T-cell (primary cell): ENCODE measurements around the gene PARP12. TPM values are rescaled to one million over a fixed set of nuclear protein-coding genes. Genes with fewer than 3 reads are reported as not detected.
A peak's percentile ranks its signal among the peaks of the same experiment; 100 is the strongest.
"Not testable (repeated sequence)": the region's sequence is repeated elsewhere in the genome, so short reads cannot be mapped to it uniquely, and the experiment has no call there.

Experiments
- ATAC-seq, 4 experiments: fragments of 200-7000 bp in 3 of 4; fragments of 150-1000 bp in 1 of 4; cut with Tn5 transposase; replicated peaks in 1 of 4; 1 replicate in 3 of 4; 2 replicates in 1 of 4; pipeline ENCODE4 v1.10.0; 2021; ENCODE audit warnings: moderate library complexity in 3 of 4, mild to moderate bottlenecking in 2 of 4, moderate number of reproducible peaks in 1 of 4
- CTCF ChIA-PET, 2 donors: fragments of 300-600 bp; sonication (Branson Sonifier 250); formaldehyde crosslinking; loops; one replicate each; lab custom pipeline; 2022; ENCODE audit warnings: antibody characterized with exemption in 2 of 2; lab: Charles Lee
- POLR2A ChIA-PET, 2 donors: fragments of 300-600 bp; sonication (Branson Sonifier 250); formaldehyde crosslinking; loops; one replicate each; lab custom pipeline; 2022; ENCODE audit warnings: antibody characterized with exemption in 2 of 2; lab: Charles Lee
- DNase-seq, 35 experiments: peaks; one replicate each; pipeline versions ENCODE4 v3.0.0 to v3.0.0-alpha.2; 2013 to 2023
- H3K27ac ChIP-seq: one replicate; pipeline ENCODE4 v1.5.1; 2013; ENCODE audit warnings: low read length
- H3K27me3 ChIP-seq, 2 experiments: replicated peaks in 1 of 2; 1 replicate in 1 of 2; 2 replicates in 1 of 2; pipeline versions ENCODE4 v1.6.1 to v1.7.0; 2013; ENCODE audit warnings: low read length in 1 of 2, mixed read lengths in 1 of 2; ENCODE audit not compliant: control insufficient read depth in 2 of 2, insufficient read depth in 2 of 2; ENCODE audit errors: extremely low read depth in 1 of 2
- H3K36me3 ChIP-seq, 2 donors: 1 replicate in 1 of 2; 2 replicates in 1 of 2; pipeline versions ENCODE4 v1.6.1 to v1.7.0; 2013; ENCODE audit warnings: low read length in 1 of 2; ENCODE audit not compliant: control insufficient read depth in 2 of 2, insufficient read depth in 1 of 2; ENCODE audit errors: extremely low read depth in 1 of 2
- H3K4me1 ChIP-seq, 2 experiments: 1 replicate in 1 of 2; 2 replicates in 1 of 2; pipeline versions ENCODE4 v1.6.1 to v1.7.0; 2013; ENCODE audit warnings: low read length in 2 of 2, mixed read lengths in 1 of 2; ENCODE audit not compliant: insufficient read depth in 2 of 2, control insufficient read depth in 1 of 2; ENCODE audit errors: extremely low read depth in 1 of 2
- H3K4me3 ChIP-seq, 2 donors: 1 replicate in 1 of 2; 2 replicates in 1 of 2; pipeline versions ENCODE4 v1.5.1 to v1.7.0; 2013; ENCODE audit warnings: mild to moderate bottlenecking in 2 of 2, low read length in 1 of 2, moderate library complexity in 1 of 2; ENCODE audit not compliant: control insufficient read depth in 1 of 2; ENCODE audit errors: extremely low read depth in 1 of 2
- H3K9me3 ChIP-seq: 2 replicates; pipeline ENCODE4 v1.7.0; 2013
- H3K27ac Mint-ChIP-seq, 2 donors: one replicate each; pipeline ENCODE4 v1.8.0; 2020 to 2021; ENCODE audit warnings: mild to moderate bottlenecking in 2 of 2, mixed read lengths in 2 of 2
- H3K27me3 Mint-ChIP-seq, 2 donors: one replicate each; pipeline ENCODE4 v1.8.0; 2021 to 2022; ENCODE audit warnings: mixed read lengths in 2 of 2
- H3K36me3 Mint-ChIP-seq: one replicate; pipeline ENCODE4 v1.8.0; 2021; ENCODE audit warnings: mixed read lengths
- H3K4me1 Mint-ChIP-seq, 3 donors: one replicate each; pipeline ENCODE4 v1.8.0; 2020 to 2022; ENCODE audit warnings: mixed read lengths in 3 of 3, mild to moderate bottlenecking in 1 of 3
- H3K4me3 Mint-ChIP-seq, 3 donors: one replicate each; pipeline ENCODE4 v1.8.0; 2020 to 2022; ENCODE audit warnings: mild to moderate bottlenecking in 3 of 3, mixed read lengths in 3 of 3, moderate library complexity in 3 of 3
- H3K9me3 Mint-ChIP-seq, 3 donors: one replicate each; pipeline ENCODE4 v1.8.0; 2020 to 2022; ENCODE audit warnings: mixed read lengths in 3 of 3
- WGBS: methylation state at CpG from one replicate; pipeline ENCODE4 v1.1.5; 2013; ENCODE audit warnings: missing lambda C conversion rate; ENCODE audit not compliant: insufficient coverage; 5-methylcytosine and 5-hydroxymethylcytosine counted together
- total RNA-seq, 35 experiments: library from RNA in 6 of 35; stranded (reverse) in 6 of 35; fragments of 120-200 nt in 1 of 35; gene quantifications; one replicate each; pipeline versions ENCODE4 v1.2.1 to v1.2.4 and lab custom pipeline; 2013 to 2026

The PARP12 gene, protein sequence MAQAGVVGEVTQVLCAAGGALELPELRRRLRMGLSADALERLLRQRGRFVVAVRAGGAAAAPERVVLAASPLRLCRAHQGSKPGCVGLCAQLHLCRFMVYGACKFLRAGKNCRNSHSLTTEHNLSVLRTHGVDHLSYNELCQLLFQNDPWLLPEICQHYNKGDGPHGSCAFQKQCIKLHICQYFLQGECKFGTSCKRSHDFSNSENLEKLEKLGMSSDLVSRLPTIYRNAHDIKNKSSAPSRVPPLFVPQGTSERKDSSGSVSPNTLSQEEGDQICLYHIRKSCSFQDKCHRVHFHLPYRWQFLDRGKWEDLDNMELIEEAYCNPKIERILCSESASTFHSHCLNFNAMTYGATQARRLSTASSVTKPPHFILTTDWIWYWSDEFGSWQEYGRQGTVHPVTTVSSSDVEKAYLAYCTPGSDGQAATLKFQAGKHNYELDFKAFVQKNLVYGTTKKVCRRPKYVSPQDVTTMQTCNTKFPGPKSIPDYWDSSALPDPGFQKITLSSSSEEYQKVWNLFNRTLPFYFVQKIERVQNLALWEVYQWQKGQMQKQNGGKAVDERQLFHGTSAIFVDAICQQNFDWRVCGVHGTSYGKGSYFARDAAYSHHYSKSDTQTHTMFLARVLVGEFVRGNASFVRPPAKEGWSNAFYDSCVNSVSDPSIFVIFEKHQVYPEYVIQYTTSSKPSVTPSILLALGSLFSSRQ
- 100 to 1,000 TPM; 104 to 129 (median 108) TPM for total RNA-seq
- total RNA-seq (2013) = 82.5 TPM
- total RNA-seq (lab: John Stamatoyannopoulos, UW) = 16.6 to 434 (median 115) reads per million in 29 experiments

- Histone ChIP-seq H3K4me1 (peaks cover 27 to 47% of the 10 kb centered on the region in 2 experiments), H3K4me3 (peak within 1 kb of the TSS; percentile 73 to 87), H3K27me3 (no peaks in the 10 kb centered on the region), H3K9me3 (peaks cover 7% of the 10 kb centered on the region), H3K27ac (peak within 1 kb of the TSS; percentile 84), H3K36me3 (peaks cover 0 to under 1% of the 10 kb centered on the region in 2 donors)
- POLR2A ChIA-PET = interaction anchor here in 1 of 2 donors (0.6 to 0.7 kb wide), 2 partner anchors 29 to 113 kb away, joined by 3 to 8 read pairs; no protein-coding TSS in a partner anchor
- under 1% methylated on average over 106 of the region's 106 CpGs for WGBS
- H3K27me3 Mint-ChIP-seq = no peaks in the 10 kb centered on the region
- CTCF ChIA-PET = no interaction called here
- peaks cover 10 to 21% (median 14%) of the 10 kb centered on the region in 3 donors for H3K9me3 Mint-ChIP-seq
- peak within 1 kb of the TSS; percentile 91 to 92 for H3K27ac Mint-ChIP-seq
- peak; percentile 67 to 93 (median 82) for DNase-seq
- H3K4me1 Mint-ChIP-seq = peaks cover 45 to 49% (median 47%) of the 10 kb centered on the region in 3 donors
- ATAC-seq = peak; percentile 84 to 88 (median 86)
- peak within 1 kb of the TSS; percentile 87 to 93 (median 91) for H3K4me3 Mint-ChIP-seq
- peaks cover 11% of the 10 kb centered on the region for H3K36me3 Mint-ChIP-seq
Measured at GRCh38 chr7:140062528-140063299, at the start of gene PARP12. PARP12 (minus strand) TSS chr7:140062951; CDS start chr7:140062847, 104 bp downstream.

DNA sequence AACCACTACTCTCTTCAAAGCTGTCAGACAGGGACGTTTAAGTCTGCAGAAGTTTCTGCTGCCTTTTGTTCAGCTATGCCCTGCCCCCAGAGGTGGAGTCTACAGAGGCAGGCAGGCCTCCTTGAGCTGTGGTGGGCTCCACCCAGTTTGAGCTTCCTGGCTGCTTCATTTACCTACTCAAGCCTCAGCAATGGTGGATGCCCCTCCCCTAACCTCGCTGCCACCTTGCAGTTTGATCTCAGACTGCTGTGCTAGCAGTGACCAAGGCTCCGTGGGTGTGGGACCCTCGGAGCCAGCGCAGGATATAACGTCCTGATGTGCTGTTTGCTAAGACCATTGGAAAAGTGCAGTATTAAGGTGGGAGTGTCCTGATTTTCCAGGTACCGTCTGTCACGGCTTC is 46.0 kb upstream of the PARP12 start:
- H3K27me3 ChIP-seq, ATAC-seq, H3K4me3 Mint-ChIP-seq, H3K9me3 Mint-ChIP-seq, CTCF ChIA-PET, H3K27ac Mint-ChIP-seq, H3K27ac ChIP-seq, H3K4me1 ChIP-seq, H3K4me3 ChIP-seq, H3K27me3 Mint-ChIP-seq, H3K9me3 ChIP-seq: not testable (repeated sequence)
- 93% methylated on average over 6 of the region's 8 CpGs for WGBS
- peaks cover 14 to 37% of the 10 kb centered on the region in 2 donors for H3K36me3 ChIP-seq
- DNase-seq = peak in 17 of 35 experiments; percentile 4 to 39 (median 14)
- peaks cover 6 to 38% (median 13%) of the 10 kb centered on the region in 3 donors for H3K4me1 Mint-ChIP-seq
- H3K36me3 Mint-ChIP-seq = peaks cover 71% of the 10 kb centered on the region
- POLR2A ChIA-PET = interaction anchor here in 1 of 2 donors (1.0 kb wide), 1 partner anchor 218 kb away, joined by 4 read pairs; no protein-coding TSS in a partner anchor

DNA sequence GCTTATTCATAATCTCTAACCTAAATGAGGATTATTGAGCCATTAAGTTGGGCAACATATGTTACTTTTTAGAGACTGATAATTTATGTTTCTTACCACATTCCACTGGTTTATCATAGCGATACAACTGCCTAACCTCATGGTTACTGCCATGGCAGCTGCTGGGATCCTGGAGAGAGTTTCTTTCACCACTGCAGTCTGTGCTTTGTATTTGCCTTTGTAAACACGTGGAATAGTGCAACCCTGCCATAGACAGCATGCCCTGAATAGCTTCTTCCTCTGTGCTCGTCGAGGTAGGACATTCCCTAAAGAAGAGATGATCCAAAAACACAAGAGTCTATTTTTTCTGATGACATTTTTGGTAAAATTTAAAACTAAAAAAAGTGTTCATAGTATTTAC is 33.7 kb upstream of the PARP12 start:
- no peaks in the 10 kb centered on the region for H3K27me3 Mint-ChIP-seq
- H3K4me3 Mint-ChIP-seq = no peak overlapping the region
- peaks cover 73% of the 10 kb centered on the region for H3K36me3 Mint-ChIP-seq
- CTCF ChIA-PET = interaction anchor here in 1 of 2 donors (0.6 kb wide), 1 partner anchor 645 kb away, joined by 7 read pairs; no protein-coding TSS in a partner anchor
- POLR2A ChIA-PET = no interaction called here
- Histone ChIP-seq H3K9me3 (no peaks in the 10 kb centered on the region), H3K27me3 (no peaks in the 10 kb centered on the region), H3K4me1 (no peaks in the 10 kb centered on the region), H3K27ac (no peak overlapping the region), H3K4me3 (no peak overlapping the region), H3K36me3 (peaks cover 15 to 86% of the 10 kb centered on the region in 2 donors)
- WGBS = 86% methylated on average over 2 of the region's 4 CpGs
- no peaks in the 10 kb centered on the region for H3K4me1 Mint-ChIP-seq
- DNase-seq (no peak), ATAC-seq (no peak)
- H3K27ac Mint-ChIP-seq = no peak overlapping the region
- no peaks in the 10 kb centered on the region for H3K9me3 Mint-ChIP-seq

DNA sequence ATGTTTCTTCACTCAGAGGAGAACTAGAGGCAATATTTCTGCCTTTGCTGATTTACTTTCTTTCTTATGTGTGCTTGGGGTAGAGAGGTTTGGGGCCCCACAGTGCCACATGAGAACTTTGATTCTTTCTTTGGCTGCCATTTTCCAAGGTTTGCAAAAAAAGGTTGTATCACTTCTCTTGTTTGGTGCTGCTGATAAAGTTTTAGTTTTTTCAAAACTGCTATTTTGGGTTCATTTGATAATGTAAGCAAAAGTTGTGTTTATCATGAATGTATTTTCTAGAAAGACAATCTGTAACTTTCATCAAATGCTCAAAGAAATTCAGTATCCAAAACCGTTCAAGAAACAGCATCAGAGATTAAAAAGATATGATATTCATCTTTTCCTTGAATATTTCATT is 30.6 kb upstream of the PARP12 start:
- ChIA-PET CTCF (no interaction called here), POLR2A (no interaction called here)
- Mint-ChIP-seq H3K36me3 (peaks cover 63% of the 10 kb centered on the region), H3K27me3 (no peaks in the 10 kb centered on the region), H3K27ac (peak overlapping the region; percentile 19 to 58), H3K9me3 (no peaks in the 10 kb centered on the region), H3K4me3 (no peak overlapping the region), H3K4me1 (peaks cover 0 to 2% (median 0%) of the 10 kb centered on the region in 3 donors)
- Histone ChIP-seq H3K27ac (no peak overlapping the region), H3K27me3 (no peaks in the 10 kb centered on the region), H3K4me1 (no peaks in the 10 kb centered on the region), H3K36me3 (peaks cover 8 to 73% of the 10 kb centered on the region in 2 donors), H3K9me3 (no peaks in the 10 kb centered on the region), H3K4me3 (no peak overlapping the region)
- DNase-seq (no peak), ATAC-seq (no peak)
- WGBS = no CpG with 5 or more reads among the region's 1 CpG

DNA sequence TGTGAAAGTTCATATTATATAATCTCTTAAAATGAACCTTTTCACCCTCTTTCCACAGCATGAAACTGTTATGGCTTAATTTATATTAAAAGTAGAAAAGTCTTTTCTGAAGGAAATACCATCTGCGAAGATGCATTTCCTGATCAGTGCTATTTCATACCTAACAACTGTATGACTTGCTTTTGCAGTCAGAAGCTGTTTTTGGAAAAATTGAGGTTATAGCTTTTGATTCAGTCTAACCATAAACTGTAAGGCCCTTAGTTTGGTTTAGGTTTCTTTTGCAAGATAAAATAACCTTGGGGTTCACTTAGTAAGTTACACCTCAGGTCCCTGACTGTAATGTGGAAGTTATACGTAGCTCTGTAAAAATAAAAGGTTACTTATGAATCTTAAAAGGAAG is 22.7 kb upstream of the PARP12 start:
- peak overlapping the region; percentile 62 to 75 for H3K27ac Mint-ChIP-seq
- no CpG with 5 or more reads among the region's 2 CpGs for WGBS
- peak overlapping the region; percentile 42 for H3K27ac ChIP-seq
- H3K4me1 ChIP-seq = peaks cover 0 to 10% of the 10 kb centered on the region in 2 experiments
- H3K27me3 Mint-ChIP-seq = no peaks in the 10 kb centered on the region
- H3K36me3 Mint-ChIP-seq = no peaks in the 10 kb centered on the region
- DNase-seq (no peak), ATAC-seq (peak in 2 of 4 experiments; percentile 8 to 20)
- no peaks in the 10 kb centered on the region for H3K9me3 Mint-ChIP-seq
- POLR2A ChIA-PET = no interaction called here
- peaks cover 0 to 5% of the 10 kb centered on the region in 2 donors for H3K36me3 ChIP-seq
- H3K9me3 ChIP-seq = no peaks in the 10 kb centered on the region
- H3K27me3 ChIP-seq = no peaks in the 10 kb centered on the region
- CTCF ChIA-PET = no interaction called here
- no peak overlapping the region for H3K4me3 ChIP-seq
- H3K4me3 Mint-ChIP-seq = peak overlapping the region in 1 of 3 donors; percentile 1
- H3K4me1 Mint-ChIP-seq = peaks cover 32 to 51% (median 39%) of the 10 kb centered on the region in 3 donors
